ENCODE results near the gene DDX24.

Gene DDX24

GRCh38 chr14:94115058-94115591 is 34.1 kb upstream of the DDX24 start:
- no peak for DNase-seq (ENCODE audit: low read depth, low spot score)

DNA sequence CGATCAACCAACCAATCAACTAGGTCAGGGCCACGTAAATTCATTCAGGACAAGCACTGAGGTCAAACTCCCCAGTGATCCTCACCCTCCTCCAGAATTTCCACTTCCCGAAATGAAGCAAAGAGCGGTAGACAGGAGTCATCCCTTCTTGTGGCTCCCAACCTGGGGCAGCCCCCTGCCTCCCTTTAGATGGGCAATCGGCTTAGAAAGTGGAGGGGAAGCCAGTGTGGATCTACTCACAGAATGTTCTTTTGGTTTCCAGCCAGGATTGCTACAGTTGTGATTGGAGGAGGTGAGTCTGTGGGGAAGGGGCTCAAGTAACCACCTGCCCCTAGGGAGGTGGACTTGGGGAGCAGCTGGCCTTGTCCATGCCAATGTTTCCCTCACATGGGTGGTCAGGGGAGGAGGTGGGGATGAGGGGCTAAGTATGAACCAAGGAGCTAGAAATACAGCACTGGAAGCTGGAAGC is 33.6 kb upstream of the DDX24 start:
- no peak for DNase-seq (ENCODE audit: low read depth, low spot score)

DNA sequence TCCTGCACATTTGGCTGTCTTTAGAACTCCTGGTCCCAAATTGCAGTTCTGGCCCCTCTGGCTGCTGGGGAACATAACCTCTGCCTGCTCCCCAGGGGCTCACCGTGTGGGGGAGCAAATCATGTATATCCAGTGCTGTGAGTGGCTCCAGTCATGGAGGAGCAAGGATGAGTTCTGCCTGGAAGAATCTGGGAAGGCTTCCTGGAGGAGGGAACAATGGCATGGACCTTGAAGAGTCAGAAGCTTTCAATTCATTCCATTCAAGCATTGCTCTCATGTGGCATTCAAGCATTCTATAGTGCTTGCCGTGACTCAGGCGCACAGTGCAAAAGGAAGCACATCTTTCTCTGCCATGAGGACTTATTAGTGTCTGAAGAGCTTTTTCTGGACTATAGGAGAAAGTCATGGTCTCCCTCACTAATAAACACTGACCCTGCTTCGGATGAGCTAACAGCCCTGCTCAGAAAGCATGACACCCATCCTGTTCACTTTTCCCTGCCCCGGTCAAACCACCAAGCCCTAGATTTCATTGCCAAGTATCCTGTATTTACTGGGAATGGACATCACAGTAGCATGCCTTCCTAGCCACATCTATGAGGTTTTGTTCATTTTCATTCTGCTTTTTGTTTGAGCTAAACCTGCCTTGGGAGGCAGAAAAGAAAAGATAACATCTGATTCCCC is 33.0 kb upstream of the DDX24 start:
- DNase-seq (ENCODE audit: low read depth, low spot score): no peak

DNA sequence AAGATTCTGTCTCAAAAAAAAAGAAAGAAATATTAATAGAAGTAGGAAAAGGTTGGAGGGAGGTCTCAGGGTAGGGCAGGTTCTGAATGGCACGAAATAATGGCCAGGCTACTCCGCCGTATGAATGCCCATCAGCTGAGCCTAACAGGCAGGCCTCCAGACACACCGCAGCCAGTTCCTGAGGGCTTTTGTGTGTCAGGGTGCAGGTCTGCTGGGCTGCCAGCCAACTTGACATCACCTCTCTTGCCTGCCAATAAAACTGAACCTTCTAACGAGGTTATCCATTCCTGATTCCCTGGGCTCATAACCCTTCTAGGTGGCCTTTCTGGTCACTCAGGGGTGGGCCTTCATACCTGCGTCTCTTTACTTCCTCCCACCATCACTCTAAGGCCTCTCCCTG is 32.5 kb upstream of the DDX24 start:
- DNase-seq (ENCODE audit: low read depth, low spot score): no peak

- DNase-seq (ENCODE audit: low read depth, low spot score): no peak
Observed at GRCh38 chr14:94113073-94113472, 32.1 kb upstream of the DDX24 start.

GRCh38 chr14:94112513-94113063 is 31.6 kb upstream of the DDX24 start:
- DNase-seq (ENCODE audit: low read depth, low spot score): no peak

DNA sequence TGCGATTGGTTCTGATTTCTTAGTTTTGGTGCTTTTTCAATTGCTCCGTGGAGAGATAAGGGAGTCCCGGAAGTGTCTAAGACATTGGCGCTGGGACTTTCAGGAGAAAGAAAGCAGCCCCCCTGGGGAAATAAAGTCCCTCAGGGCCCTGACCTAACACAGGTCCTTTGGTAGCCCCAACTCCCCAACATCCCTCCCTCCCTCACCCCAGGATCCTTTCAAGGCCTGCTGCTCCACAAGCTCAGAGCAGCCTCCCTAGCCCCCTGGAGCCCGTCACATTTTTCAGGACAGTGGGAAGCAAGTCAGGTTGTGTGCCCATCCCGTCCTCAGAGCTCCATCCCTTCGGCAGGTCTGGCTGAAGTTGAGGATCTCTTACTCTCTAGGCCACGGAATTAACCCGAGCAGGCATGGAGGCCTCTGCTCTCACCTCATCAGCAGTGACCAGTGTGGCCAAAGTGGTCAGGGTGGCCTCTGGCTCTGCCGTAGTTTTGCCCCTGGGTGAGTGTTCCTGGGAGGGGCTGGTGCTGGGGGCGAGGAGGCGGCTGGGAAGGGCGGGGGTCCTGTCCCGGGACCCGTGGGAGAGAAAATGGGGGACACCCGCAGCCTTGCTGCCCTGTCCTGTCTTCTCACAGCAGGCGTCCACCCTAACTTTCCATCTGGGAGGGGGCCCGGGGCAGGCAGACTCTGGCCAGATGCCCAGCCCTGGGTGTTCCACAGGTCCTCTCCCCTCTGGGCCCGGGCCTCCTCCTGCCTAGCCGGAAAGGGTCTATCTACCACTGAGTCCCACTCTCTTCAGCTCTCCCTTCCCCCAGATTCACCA is 30.5 kb upstream of the DDX24 start:
- DNase-seq (ENCODE audit: low read depth, low spot score): no peak

DNA sequence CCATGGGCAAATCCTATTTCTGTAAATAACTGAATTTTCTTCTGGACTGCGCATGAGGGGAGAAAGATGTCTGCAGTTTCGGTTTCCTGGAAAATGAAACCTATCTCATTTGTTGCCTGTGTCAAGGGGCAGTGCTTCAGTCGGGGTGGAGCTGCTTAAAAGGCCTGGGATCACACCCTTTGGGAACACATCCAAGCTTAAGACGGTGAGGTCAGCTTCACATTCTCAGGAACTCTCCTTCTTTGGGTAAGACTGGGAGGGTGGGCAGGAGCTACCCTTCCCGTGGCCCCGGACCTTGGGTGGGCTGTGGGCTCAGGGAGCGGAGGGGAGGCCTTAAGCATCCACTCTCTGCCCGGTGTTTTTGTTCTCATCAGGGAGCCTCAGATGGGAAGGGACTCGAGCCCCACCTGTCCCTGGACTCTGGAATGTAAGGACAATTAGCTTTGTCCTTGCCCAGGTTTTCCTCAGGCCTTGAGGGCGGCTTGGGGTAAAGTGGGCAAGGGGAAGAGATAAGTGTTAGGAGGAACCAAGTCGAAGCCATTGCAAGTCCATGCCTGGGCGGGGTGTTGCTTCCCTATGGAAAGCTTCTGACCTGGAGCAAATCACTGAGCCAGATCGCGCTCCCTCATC is 29.7 kb upstream of the DDX24 start, which contains the start of gene IFI27:
Gene IFI27 (plus strand): TSS at position 185 of the 630 bp plus-strand sequence.
- no peak for DNase-seq (ENCODE audit: low read depth, low spot score)

GRCh38 chr14:94109915-94110250 is 28.9 kb upstream of the DDX24 start:
- no peak for DNase-seq (ENCODE audit: low read depth, low spot score)

DNA sequence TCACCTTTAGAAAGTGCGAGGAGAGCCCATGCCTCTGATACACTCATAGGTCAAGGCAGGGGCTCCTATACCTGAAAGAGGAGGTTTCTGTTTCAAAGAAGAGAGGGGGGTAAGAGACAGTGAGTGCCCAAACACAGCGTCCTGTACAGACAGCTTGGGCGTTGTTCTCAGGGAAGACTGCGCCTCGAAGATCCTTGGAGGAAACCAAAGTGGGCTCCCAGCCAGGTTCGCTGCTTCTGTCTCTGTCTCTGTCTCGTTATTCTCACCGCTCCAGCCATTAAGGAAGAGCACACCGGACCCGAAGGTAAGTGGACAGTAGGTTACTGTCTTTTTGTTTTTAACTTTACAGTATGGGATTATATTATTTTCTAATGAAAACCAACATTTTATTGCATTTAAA is 23.7 kb upstream of the DDX24 start:
- DNase-seq (ENCODE audit: low read depth, low spot score): no peak

- DNase-seq (ENCODE audit: low read depth, low spot score): no peak
Observed at GRCh38 chr14:94103554-94104150, 22.6 kb upstream of the DDX24 start.

DNA sequence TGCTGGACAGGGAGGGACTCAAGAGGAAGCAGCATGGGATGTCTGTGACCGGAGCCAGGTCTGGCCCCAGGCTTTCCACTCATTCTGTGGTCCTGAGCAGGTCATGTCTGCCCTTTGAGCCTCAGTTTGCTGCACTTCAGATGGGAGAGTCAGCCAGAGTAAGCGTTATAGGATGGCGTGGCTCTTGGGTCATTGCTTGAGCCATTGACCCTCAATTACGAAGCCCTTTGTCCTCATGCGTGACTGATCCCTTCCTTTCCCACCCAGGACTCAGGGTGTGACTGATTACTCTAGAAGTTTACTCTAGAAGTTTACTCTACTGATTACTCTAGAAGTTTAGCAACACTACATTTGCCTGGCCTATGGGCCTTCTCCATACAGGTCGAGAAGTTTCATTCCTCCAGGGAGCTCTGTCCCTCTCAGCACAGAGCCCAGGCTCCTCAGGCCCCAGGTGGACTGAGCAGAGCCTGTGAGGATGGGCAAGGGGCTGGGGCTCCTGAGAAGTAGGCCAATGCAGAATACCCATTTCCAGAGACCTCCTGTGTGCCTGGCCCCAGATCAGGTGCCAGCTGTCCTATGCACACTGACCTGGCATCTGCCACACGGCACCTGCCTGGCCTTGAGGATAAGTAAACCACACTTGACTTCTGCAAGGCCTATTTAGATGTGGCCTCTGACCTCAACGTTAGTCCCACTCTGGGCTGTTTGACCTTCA is 21.9 kb upstream of the DDX24 start:
- no peak for DNase-seq (ENCODE audit: low read depth, low spot score)

- DNase-seq (ENCODE audit: low read depth, low spot score): no peak
Observed at GRCh38 chr14:94101748-94102147, 20.7 kb upstream of the DDX24 start.

GRCh38 chr14:94100847-94101246 is 19.8 kb upstream of the DDX24 start:
- DNase-seq (ENCODE audit: low read depth, low spot score): no peak

DNA sequence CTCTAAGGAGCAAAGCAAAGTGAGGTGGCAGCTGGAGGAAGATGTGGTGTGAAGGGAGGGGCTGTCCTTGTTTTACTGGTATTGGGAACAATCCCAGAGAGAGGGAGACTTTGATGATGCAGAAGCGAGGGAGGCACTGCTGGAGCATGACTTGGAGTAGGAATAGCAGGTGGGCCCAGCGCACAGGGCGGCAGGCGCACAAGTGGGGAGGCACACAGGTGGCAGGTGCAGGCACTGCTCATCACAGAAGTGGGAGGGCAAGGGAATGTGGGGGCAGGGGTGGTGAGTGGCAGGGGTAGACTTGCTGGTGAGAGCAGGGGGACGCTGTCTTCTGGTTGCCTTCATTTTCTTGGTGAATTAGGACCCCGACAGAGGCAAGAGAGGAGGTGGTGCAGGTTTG is 18.0 kb upstream of the DDX24 start:
- no peak for DNase-seq (ENCODE audit: low read depth, low spot score)

- DNase-seq (ENCODE audit: low read depth, low spot score): no peak
Observed at GRCh38 chr14:94098326-94098992, 17.5 kb upstream of the DDX24 start.

DNA sequence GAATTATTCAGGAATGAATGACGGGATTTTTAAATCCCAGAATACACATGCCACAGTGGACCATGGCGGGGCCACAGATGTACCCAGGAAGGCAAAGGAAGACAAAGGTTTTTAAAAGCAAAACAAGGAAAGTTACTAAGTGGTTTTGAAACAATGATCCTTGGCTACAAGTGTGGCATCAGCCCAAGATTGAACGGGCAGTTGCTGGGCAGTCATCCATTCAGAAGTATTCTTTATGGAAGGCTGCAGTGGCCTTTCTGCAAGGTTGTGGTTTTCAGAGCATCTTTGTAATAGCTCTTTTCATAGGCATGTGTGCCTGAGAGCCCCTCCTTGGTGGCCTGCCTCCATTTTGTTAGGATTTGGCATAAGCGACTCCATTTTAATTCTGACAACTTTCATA is 16.1 kb upstream of the DDX24 start:
- no peak for DNase-seq (ENCODE audit: low read depth, low spot score)

DNA sequence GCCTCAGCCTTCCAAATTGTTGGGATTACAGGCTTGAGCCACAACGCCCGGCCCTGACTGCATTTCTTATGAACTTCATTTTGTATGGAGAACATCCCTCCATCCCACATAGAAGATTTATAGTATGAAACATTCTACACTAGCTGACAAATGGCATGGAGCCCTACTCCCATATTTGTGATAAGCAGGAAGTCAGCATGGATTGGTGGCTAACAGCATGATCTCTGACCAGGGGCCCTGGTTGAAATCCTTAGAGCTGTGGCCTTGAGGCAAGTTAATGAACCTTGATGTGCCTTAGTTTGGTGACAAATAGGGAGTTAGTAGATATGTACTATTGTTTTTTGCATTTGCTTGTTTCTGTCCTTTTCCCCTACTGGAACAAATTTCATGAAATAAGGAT is 12.4 kb upstream of the DDX24 start:
- DNase-seq (ENCODE audit: low read depth, low spot score): no peak

DNA sequence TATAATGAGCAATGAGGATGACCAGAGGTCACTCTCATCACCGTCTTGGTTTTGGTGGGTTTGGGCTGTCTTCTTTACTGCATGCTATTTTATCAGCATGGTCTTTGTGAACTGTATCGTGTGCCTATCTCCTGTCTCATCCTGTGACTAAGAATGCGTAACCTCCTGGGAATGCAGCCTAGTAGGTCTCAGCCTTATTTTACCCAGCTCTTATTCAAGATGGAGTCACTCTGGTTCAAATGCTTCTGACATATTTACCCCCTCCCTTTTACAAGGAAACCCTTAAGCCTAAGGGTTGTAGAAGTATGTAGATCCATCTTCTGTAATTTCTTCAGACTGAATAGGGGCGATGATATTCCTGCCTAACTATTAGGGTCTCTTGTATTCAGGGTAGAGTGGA is 8.5 kb upstream of the DDX24 start:
- DNase-seq (ENCODE audit: low read depth, low spot score): no peak

DNA sequence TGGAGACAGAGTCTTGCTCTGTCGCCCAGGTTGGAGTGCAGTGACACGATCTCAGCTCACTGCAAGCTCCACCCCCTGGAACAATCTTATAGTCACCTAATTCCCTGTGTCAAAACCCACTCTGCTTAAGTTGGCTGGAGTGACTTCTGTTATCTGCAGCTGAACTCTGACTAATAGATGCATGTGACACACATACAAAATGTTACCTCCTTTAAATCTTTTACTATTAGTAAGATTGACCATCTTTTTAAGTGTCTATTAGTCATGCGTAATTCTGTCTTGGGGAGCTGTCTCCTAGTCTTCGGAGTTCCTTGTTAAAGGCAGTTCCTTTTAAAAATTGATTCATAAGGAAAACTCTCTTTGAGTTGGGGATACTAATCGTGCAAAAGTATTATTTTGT is 7.5 kb upstream of the DDX24 start:
- no peak for DNase-seq (ENCODE audit: low read depth, low spot score)

DNA sequence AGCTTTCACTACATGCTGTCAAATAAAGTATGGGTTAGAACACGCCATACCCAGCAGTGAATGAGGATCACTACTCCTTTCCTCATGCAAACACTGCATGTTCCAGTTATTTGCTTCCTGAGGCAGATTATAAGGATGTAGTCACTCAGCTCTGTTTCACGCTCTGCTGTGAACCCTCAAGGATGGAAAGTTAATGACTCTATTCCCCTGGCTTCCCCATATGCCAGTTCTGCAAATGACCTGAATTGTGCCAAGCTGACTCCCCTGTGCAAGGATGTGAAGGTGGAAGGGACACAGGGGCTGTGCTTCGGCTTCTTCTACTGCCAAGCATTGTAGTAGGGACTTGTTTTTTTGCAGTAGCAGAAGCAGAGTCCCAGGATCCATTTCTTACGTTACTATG is 6.9 kb upstream of the DDX24 start:
- no peak for DNase-seq (ENCODE audit: low read depth, low spot score)

Data from brain pericyte (primary cell).